ENCODE measurements around the gene MUC6. TPM values are rescaled to one million over a fixed set of nuclear protein-coding genes. Genes with fewer than 3 reads are reported as not detected.

Gene MUC6
- total RNA-seq (under 1 TPM in 3 of 5 donors, not detected in 2; 0.09 to 0.30 (median 0.23) TPM), total RNA-seq (0 to 0.20 (median 0) reads per million in 29 experiments)
- total RNA-seq (2013): 0.20 TPM

- peaks cover 0 to 7% (median 0%) of the 10 kb centered on the region in 3 donors for H3K9me3 Mint-ChIP-seq
- Histone ChIP-seq H3K4me3 (ENCODE audit: control insufficient read depth in 1 of 2, extremely low read depth in 1 of 2, low read length in 1 of 2) (no peak within 1 kb of the TSS), H3K9me3 (no peaks in the 10 kb centered on the region), H3K27me3 (replicated peaks in 1 of 2; ENCODE audit: control insufficient read depth in 2 of 2, extremely low read depth in 1 of 2, insufficient read depth in 2 of 2, low read length in 1 of 2) (peaks cover 0 to 19% of the 10 kb centered on the region in 2 experiments), H3K4me1 (ENCODE audit: control insufficient read depth in 1 of 2, extremely low read depth in 1 of 2, insufficient read depth in 2 of 2, low read length in 2 of 2) (no peaks in the 10 kb centered on the region), H3K27ac (ENCODE audit: low read length) (no peak within 1 kb of the TSS), H3K36me3 (ENCODE audit: control insufficient read depth in 2 of 2, extremely low read depth in 1 of 2, insufficient read depth in 1 of 2, low read length in 1 of 2) (no peaks in the 10 kb centered on the region)
- WGBS (ENCODE audit: insufficient coverage): 83% methylated on average over 41 of the region's 42 CpGs
- DNase-seq: no peak
- ChIA-PET POLR2A (no interaction called here), CTCF (no interaction called here)
- no peak within 1 kb of the TSS for H3K4me3 Mint-ChIP-seq
- H3K36me3 Mint-ChIP-seq: no peaks in the 10 kb centered on the region
- H3K27ac Mint-ChIP-seq: no peak within 1 kb of the TSS
- peaks cover 0 to 2% of the 10 kb centered on the region in 2 donors for H3K27me3 Mint-ChIP-seq
- no peaks in the 10 kb centered on the region for H3K4me1 Mint-ChIP-seq
- ATAC-seq (replicated peaks in 1 of 4): no peak
Measured at GRCh38 chr11:1036303-1036923, at the start of gene MUC6. Gene MUC6 (minus strand): TSS chr11:1036718. CDS start chr11:1036655, 63 bp downstream.

DNA sequence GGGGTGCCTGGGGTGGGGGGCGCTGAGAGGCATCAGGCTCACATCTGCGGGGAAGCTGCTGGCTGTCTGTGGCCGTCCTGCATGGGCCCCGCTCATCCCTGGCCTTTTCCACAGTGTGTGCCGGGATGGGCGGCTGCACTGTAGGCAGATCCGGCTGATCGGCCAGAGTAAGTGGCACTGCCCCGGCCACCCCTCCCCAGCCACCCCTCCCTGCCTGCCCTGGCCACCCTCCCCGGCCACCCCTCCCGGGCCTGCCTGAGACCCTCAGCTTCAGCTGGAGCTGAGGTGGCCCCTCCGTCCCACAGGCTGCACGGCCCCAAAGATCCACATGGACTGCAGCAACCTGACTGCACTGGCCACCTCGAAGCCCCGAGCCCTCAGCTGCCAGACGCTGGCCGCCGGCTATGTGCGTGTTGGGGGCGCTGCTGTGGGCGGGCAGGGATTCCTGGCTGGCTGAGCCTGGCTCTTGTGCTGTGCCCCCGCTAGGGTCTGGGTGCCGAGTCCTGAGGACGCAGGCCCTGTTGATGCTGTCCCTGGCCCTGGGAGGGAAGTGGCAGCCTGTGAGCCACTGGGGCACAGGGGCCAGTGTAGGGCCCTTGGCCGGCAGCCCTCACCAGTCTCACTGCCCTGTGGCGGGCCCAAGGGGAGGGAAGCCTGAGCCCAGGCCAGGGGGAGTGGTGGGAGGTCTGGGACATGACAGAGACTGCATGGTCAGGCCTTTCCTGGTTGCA is 49.1 kb upstream of the MUC6 start:
- no peak for ATAC-seq (replicated peaks in 1 of 4)

DNA sequence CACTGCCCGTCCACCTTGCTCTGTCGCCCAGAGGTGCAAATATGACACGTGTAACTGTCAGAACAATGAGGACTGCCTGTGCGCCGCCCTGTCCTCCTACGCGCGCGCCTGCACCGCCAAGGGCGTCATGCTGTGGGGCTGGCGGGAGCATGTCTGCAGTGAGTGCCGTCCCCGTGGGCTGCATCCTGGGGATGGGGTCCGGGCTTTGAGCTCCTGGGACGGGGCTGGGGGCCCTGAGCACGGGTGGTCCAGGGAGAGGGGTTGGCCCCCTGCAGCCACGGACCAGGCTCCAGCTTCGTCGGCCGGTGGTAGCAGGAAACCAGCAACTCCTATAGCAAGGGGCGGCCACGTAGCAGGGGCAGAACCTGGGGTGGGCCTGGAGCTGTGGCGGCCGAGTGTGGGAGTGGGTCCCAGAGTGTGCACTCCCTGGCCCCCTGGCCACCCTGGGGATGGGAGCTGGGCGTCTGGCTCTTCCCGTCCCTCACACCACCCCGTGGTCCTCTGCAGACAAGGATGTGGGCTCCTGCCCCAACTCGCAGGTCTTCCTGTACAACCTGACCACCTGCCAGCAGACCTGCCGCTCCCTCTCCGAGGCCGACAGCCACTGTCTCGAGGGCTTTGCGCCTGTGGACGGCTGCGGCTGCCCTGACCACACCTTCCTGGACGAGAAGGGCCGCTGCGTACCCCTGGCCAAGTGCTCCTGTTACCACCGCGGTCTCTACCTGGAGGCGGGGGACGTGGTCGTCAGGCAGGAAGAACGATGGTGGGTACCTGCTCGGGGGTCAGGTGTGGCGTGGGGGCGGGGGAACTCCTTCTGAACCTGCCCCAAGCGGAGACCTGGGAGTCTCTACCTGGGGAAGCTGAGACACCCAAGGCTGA is 48.3 kb upstream of the MUC6 start:
- ATAC-seq (replicated peaks in 1 of 4) (no peak), DNase-seq (no peak)
- 67% methylated on average over 49 of the region's 49 CpGs for WGBS (ENCODE audit: insufficient coverage)

More for the DNA sequence above, 49.1 kb upstream of the MUC6 start:
- no peak overlapping the region for H3K27ac Mint-ChIP-seq
- peaks cover 0 to 7% of the 10 kb centered on the region in 2 experiments for H3K27me3 ChIP-seq (replicated peaks in 1 of 2; ENCODE audit: control insufficient read depth in 2 of 2, extremely low read depth in 1 of 2, insufficient read depth in 2 of 2, low read length in 1 of 2)
- no peaks in the 10 kb centered on the region for H3K36me3 Mint-ChIP-seq
- H3K27ac ChIP-seq (ENCODE audit: low read length): no peak overlapping the region
- DNase-seq: no peak
- H3K4me1 Mint-ChIP-seq: no peaks in the 10 kb centered on the region
- H3K27me3 Mint-ChIP-seq: no peaks in the 10 kb centered on the region
- no peak overlapping the region for H3K4me3 Mint-ChIP-seq
- H3K4me1 ChIP-seq (ENCODE audit: control insufficient read depth in 1 of 2, extremely low read depth in 1 of 2, insufficient read depth in 2 of 2, low read length in 2 of 2): no peaks in the 10 kb centered on the region
- WGBS (ENCODE audit: insufficient coverage): 88% methylated on average over 21 of the region's 26 CpGs
- H3K9me3 Mint-ChIP-seq: no peaks in the 10 kb centered on the region
- H3K36me3 ChIP-seq (ENCODE audit: control insufficient read depth in 2 of 2, extremely low read depth in 1 of 2, insufficient read depth in 1 of 2, low read length in 1 of 2): no peaks in the 10 kb centered on the region
- ChIA-PET POLR2A (no interaction called here), CTCF (no interaction called here)
- H3K9me3 ChIP-seq: no peaks in the 10 kb centered on the region
- H3K4me3 ChIP-seq (ENCODE audit: control insufficient read depth in 1 of 2, extremely low read depth in 1 of 2, low read length in 1 of 2): no peak overlapping the region

DNA sequence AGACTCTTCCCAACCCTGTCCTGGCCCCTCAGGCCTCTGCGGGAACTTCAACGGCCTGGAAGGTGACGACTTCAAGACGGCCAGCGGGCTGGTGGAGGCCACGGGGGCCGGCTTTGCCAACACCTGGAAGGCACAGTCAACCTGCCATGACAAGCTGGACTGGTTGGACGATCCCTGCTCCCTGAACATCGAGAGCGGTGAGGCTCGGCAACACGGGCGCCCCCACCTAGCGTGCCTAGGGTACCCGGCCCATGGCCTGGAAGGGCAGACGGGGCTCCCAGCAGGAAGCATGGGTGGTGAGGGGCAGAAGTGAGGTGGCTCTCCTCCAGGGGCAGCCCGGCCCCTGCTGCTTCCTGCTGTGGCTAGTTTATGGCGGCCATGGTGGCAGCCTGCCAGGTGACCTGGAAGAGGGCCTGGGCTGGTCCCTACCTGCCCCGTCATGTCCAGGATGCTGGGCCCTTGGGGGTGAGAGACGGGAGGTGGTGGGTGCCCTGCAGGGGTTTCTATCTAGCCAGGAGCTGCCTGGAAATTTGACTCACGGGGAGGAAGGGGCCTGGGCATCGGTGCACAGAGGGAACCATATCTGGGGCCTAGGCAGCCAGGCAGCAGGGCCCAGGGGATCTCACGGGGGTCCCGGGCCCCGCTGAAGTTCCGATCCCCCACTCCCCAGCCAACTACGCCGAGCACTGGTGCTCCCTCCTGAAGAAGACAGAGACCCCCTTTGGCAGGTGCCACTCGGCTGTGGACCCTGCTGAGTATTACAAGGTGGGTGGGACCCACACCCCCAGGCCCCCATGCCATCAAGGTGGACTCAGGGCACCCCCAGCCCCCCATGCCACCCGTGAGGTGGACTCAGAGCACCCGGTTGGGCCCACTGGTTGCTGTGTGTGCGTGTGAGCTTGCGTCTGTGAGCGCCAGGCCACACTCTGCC is 47.4 kb upstream of the MUC6 start:
- peaks cover 0 to 7% of the 10 kb centered on the region in 2 experiments for H3K27me3 ChIP-seq (replicated peaks in 1 of 2; ENCODE audit: control insufficient read depth in 2 of 2, extremely low read depth in 1 of 2, insufficient read depth in 2 of 2, low read length in 1 of 2)
- H3K36me3 ChIP-seq (ENCODE audit: control insufficient read depth in 2 of 2, extremely low read depth in 1 of 2, insufficient read depth in 1 of 2, low read length in 1 of 2): no peaks in the 10 kb centered on the region
- no peaks in the 10 kb centered on the region for H3K9me3 ChIP-seq
- no peak overlapping the region for H3K4me3 Mint-ChIP-seq
- H3K4me3 ChIP-seq (ENCODE audit: control insufficient read depth in 1 of 2, extremely low read depth in 1 of 2, low read length in 1 of 2): no peak overlapping the region
- H3K36me3 Mint-ChIP-seq: no peaks in the 10 kb centered on the region
- DNase-seq (no peak), ATAC-seq (replicated peaks in 1 of 4) (no peak)
- H3K27ac ChIP-seq (ENCODE audit: low read length): no peak overlapping the region
- no peaks in the 10 kb centered on the region for H3K27me3 Mint-ChIP-seq
- ChIA-PET POLR2A (no interaction called here), CTCF (no interaction called here)
- H3K4me1 ChIP-seq (ENCODE audit: control insufficient read depth in 1 of 2, extremely low read depth in 1 of 2, insufficient read depth in 2 of 2, low read length in 2 of 2): no peaks in the 10 kb centered on the region
- no peak overlapping the region for H3K27ac Mint-ChIP-seq
- WGBS (ENCODE audit: insufficient coverage): 60% methylated on average over 22 of the region's 34 CpGs
- no peaks in the 10 kb centered on the region for H3K4me1 Mint-ChIP-seq
- H3K9me3 Mint-ChIP-seq: no peaks in the 10 kb centered on the region

More for the DNA sequence above, 48.3 kb upstream of the MUC6 start:
- ChIA-PET POLR2A (no interaction called here), CTCF (no interaction called here)
- H3K4me3 Mint-ChIP-seq: no peak overlapping the region
- Histone ChIP-seq H3K4me1 (ENCODE audit: control insufficient read depth in 1 of 2, extremely low read depth in 1 of 2, insufficient read depth in 2 of 2, low read length in 2 of 2) (no peaks in the 10 kb centered on the region), H3K36me3 (ENCODE audit: control insufficient read depth in 2 of 2, extremely low read depth in 1 of 2, insufficient read depth in 1 of 2, low read length in 1 of 2) (no peaks in the 10 kb centered on the region), H3K4me3 (ENCODE audit: control insufficient read depth in 1 of 2, extremely low read depth in 1 of 2, low read length in 1 of 2) (no peak overlapping the region), H3K27me3 (replicated peaks in 1 of 2; ENCODE audit: control insufficient read depth in 2 of 2, extremely low read depth in 1 of 2, insufficient read depth in 2 of 2, low read length in 1 of 2) (peaks cover 0 to 7% of the 10 kb centered on the region in 2 experiments), H3K9me3 (no peaks in the 10 kb centered on the region), H3K27ac (ENCODE audit: low read length) (no peak overlapping the region)
- no peaks in the 10 kb centered on the region for H3K9me3 Mint-ChIP-seq
- H3K36me3 Mint-ChIP-seq: no peaks in the 10 kb centered on the region
- H3K4me1 Mint-ChIP-seq: no peaks in the 10 kb centered on the region
- H3K27me3 Mint-ChIP-seq: no peaks in the 10 kb centered on the region
- H3K27ac Mint-ChIP-seq: no peak overlapping the region

- Mint-ChIP-seq H3K36me3 (no peaks in the 10 kb centered on the region), H3K4me3 (no peak overlapping the region), H3K27ac (no peak overlapping the region), H3K9me3 (no peaks in the 10 kb centered on the region), H3K27me3 (no peaks in the 10 kb centered on the region), H3K4me1 (no peaks in the 10 kb centered on the region)
- ChIA-PET CTCF (no interaction called here), POLR2A (no interaction called here)
- Histone ChIP-seq H3K4me1 (ENCODE audit: control insufficient read depth in 1 of 2, extremely low read depth in 1 of 2, insufficient read depth in 2 of 2, low read length in 2 of 2) (no peaks in the 10 kb centered on the region), H3K9me3 (no peaks in the 10 kb centered on the region), H3K4me3 (ENCODE audit: control insufficient read depth in 1 of 2, extremely low read depth in 1 of 2, low read length in 1 of 2) (no peak overlapping the region), H3K27me3 (replicated peaks in 1 of 2; ENCODE audit: control insufficient read depth in 2 of 2, extremely low read depth in 1 of 2, insufficient read depth in 2 of 2, low read length in 1 of 2) (peaks cover 0 to 7% of the 10 kb centered on the region in 2 experiments), H3K27ac (ENCODE audit: low read length) (no peak overlapping the region), H3K36me3 (ENCODE audit: control insufficient read depth in 2 of 2, extremely low read depth in 1 of 2, insufficient read depth in 1 of 2, low read length in 1 of 2) (no peaks in the 10 kb centered on the region)
- ATAC-seq (replicated peaks in 1 of 4): no peak
- DNase-seq: no peak
- WGBS (ENCODE audit: insufficient coverage): 78% methylated on average over 33 of the region's 33 CpGs
Measured at GRCh38 chr11:1082728-1083620, 46.5 kb upstream of the MUC6 start.
